GM12878 (cell line): Measurements from ENCODE around the gene KIFC1. TPM values are rescaled to one million over a fixed set of nuclear protein-coding genes. Genes with fewer than 3 reads are reported as not detected.
A peak's percentile ranks its signal among the peaks of the same experiment; 100 is the strongest.

ENCODE experiments used
- BACH1 ChIP-seq: fragments of 450-650 bp; IDR thresholded peaks from 2 replicates; pipeline ENCODE4 v1.6.1; 2017; ENCODE audit warnings: mild to moderate bottlenecking, borderline replicate concordance
- BCL11A ChIP-seq: IDR thresholded peaks from 2 replicates; pipeline ENCODE4 v1.6.1; 2011; ENCODE audit warnings: low read depth, low read length
- BRCA1 ChIP-seq: IDR thresholded peaks from 2 replicates; pipeline ENCODE4 v1.6.1; 2011; ENCODE audit warnings: low read depth, low read length, improper control_type of control experiment
- CBFB ChIP-seq: IDR thresholded peaks from 2 replicates; pipeline ENCODE4 v1.6.1; 2016; ENCODE audit warnings: antibody characterized with exemption, low read depth
- CEBPB ChIP-seq, 2 experiments: fragments of 150-350 bp in 1 of 2; IDR thresholded peaks; 2 replicates each; pipeline ENCODE4 v1.6.1; 2012 to 2014; ENCODE audit warnings: low read depth in 2 of 2, low read length in 2 of 2, borderline replicate concordance in 1 of 2, inconsistent platforms in 1 of 2
- GABPA ChIP-seq: IDR thresholded peaks from 2 replicates; pipeline ENCODE4 v1.6.1; 2014; ENCODE audit warnings: antibody characterized with exemption, low read depth, mild to moderate bottlenecking, inconsistent platforms
- NR2C2 ChIP-seq: IDR thresholded peaks from 2 replicates; pipeline ENCODE4 v1.6.1; 2011; ENCODE audit warnings: borderline replicate concordance, low read depth; ENCODE audit not compliant: control insufficient read depth, insufficient read length
- SMARCA5 ChIP-seq: fragments of 450-650 bp; IDR thresholded peaks from 2 replicates; pipeline ENCODE4 v1.6.1; 2017; ENCODE audit warnings: mild to moderate bottlenecking
- STAT1 ChIP-seq: fragments of 450-650 bp; conservative IDR thresholded peaks from 2 replicates; pipeline ENCODE4 v1.6.1; 2014; ENCODE audit warnings: antibody characterized with exemption, mild to moderate bottlenecking
- polyA plus RNA-seq, 11 experiments: library from polyadenylated mRNA; depleted of rRNA in 4 of 11; unstranded in 6 of 11; stranded (reverse) in 5 of 11; fragments of >200 nt; fragmentation: Nextera tagmentation in 4 of 11; fragmentation: Illumina TruSeq in 1 of 11; extraction: Ambion mirVana in 4 of 11; extraction: Trizol in 1 of 11; gene quantifications; 1 replicate in 1 of 11; 2 replicates in 10 of 11; pipeline versions ENCODE4 v1.2.1 to v1.2.3, GENCODE V29; 2011 to 2016; ENCODE audit warnings: inconsistent platforms in 2 of 11, missing spikeins in 2 of 11, low read depth in 1 of 11
- total RNA-seq, 4 experiments: library from RNA; depleted of rRNA in 3 of 4; stranded (reverse); fragments of >200 nt in 3 of 4; fragmentation: Illumina TruSeq in 1 of 4; extraction: Trizol in 1 of 4; gene quantifications; 2 replicates each; pipeline versions ENCODE4 v1.2.1 to v1.2.3, GENCODE V29; 2013 to 2021
- TF ChIP-seq, protein P1 (sequence below): fragments of 450-650 bp; IDR thresholded peaks from 2 replicates; pipeline ENCODE4 v1.6.1; 2016; ENCODE audit warnings: mild to moderate bottlenecking
- TF ChIP-seq, protein P2 (sequence below): fragments of 450-650 bp; IDR thresholded peaks from 2 replicates; pipeline ENCODE4 v1.6.1; 2018; ENCODE audit warnings: borderline replicate concordance, mild to moderate bottlenecking; ENCODE audit not compliant: partially characterized antibody
- TF ChIP-seq, protein P3 (sequence below): fragments of 150-350 bp; IDR thresholded peaks from 2 replicates; pipeline ENCODE4 v1.6.1; 2016; ENCODE audit warnings: low read depth, low read length
- TF ChIP-seq, protein P4 (sequence below), 3 experiments: IDR thresholded peaks in 2 of 3; conservative IDR thresholded peaks in 1 of 3; 2 replicates each; pipeline ENCODE4 v1.5.1; 2011; ENCODE audit warnings: low read depth in 3 of 3, low read length in 3 of 3, mild to moderate bottlenecking in 3 of 3, control low read depth in 2 of 3, moderate library complexity in 2 of 3, inconsistent platforms in 1 of 3, mixed read lengths in 1 of 3; ENCODE audit not compliant: control insufficient read depth in 2 of 3, insufficient read depth in 1 of 3; ENCODE audit errors: extremely low read depth in 1 of 3
- TF ChIP-seq, protein P5 (sequence below): IDR thresholded peaks from 2 replicates; pipeline ENCODE4 v1.6.1; 2012; ENCODE audit warnings: improper control_type of control experiment, low read depth, low read length; ENCODE audit not compliant: insufficient replicate concordance

Gene KIFC1
- total and polyA plus RNA-seq, 10 of the 15 experiments (the other 5 are each of a cell fraction or from before 2014, with no cell fraction given): 1.8 to 87.4 (median 54.4) TPM

DNA sequence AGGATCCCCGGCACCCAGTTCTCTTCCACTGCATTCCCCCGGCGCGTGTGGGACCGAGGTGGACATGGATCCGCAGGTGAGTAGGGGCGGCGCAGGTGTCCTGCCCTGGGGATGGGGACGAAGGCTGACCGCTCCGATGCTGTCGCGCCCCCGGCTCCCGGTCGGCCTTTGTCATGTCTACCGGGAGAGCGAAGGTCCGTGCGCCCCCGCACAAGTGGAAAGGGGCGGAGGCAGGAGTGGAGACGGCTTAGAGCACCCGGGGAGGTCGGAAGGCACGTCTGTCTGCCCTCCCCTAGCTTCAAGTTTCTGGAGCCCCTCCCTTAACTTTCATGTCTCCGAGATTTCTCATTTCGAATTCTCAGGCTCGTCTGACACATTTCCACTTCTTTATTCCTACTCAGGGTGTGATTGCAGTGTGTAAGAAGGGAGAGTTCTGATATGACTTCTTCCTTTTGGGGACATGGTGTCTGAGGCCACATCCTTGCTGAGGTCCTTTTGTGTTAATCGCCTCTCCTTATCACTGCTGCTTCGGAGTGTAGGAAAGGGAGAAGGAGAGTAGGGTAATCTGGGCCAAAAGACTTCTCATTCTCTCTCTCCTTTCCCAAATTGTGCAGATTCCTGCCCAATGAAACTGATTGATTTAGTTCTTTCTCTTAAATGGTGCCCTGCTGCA is 435 bp downstream of the KIFC1 start (continued):
- TF ChIP-seq, protein P1, sequence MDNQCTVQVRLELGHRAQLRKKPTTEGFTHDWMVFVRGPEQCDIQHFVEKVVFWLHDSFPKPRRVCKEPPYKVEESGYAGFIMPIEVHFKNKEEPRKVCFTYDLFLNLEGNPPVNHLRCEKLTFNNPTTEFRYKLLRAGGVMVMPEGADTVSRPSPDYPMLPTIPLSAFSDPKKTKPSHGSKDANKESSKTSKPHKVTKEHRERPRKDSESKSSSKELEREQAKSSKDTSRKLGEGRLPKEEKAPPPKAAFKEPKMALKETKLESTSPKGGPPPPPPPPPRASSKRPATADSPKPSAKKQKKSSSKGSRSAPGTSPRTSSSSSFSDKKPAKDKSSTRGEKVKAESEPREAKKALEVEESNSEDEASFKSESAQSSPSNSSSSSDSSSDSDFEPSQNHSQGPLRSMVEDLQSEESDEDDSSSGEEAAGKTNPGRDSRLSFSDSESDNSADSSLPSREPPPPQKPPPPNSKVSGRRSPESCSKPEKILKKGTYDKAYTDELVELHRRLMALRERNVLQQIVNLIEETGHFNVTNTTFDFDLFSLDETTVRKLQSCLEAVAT: 0 out of 2 replicates have a peak, but pooled peaks have one; percentile 24
- TF ChIP-seq GABPA: no peak
- TF ChIP-seq BRCA1: no peak
- TF ChIP-seq STAT1: no peak
- TF ChIP-seq BACH1: no peak
- TF ChIP-seq, protein P2, sequence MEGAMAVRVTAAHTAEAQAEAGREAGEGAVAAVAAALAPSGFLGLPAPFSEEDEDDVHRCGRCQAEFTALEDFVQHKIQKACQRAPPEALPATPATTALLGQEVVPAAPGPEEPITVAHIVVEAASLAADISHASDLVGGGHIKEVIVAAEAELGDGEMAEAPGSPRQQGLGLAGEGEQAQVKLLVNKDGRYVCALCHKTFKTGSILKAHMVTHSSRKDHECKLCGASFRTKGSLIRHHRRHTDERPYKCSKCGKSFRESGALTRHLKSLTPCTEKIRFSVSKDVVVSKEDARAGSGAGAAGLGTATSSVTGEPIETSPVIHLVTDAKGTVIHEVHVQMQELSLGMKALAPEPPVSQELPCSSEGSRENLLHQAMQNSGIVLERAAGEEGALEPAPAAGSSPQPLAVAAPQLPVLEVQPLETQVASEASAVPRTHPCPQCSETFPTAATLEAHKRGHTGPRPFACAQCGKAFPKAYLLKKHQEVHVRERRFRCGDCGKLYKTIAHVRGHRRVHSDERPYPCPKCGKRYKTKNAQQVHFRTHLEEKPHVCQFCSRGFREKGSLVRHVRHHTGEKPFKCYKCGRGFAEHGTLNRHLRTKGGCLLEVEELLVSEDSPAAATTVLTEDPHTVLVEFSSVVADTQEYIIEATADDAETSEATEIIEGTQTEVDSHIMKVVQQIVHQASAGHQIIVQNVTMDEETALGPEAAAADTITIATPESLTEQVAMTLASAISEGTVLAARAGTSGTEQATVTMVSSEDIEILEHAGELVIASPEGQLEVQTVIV: no peak
- TF ChIP-seq, protein P3, sequence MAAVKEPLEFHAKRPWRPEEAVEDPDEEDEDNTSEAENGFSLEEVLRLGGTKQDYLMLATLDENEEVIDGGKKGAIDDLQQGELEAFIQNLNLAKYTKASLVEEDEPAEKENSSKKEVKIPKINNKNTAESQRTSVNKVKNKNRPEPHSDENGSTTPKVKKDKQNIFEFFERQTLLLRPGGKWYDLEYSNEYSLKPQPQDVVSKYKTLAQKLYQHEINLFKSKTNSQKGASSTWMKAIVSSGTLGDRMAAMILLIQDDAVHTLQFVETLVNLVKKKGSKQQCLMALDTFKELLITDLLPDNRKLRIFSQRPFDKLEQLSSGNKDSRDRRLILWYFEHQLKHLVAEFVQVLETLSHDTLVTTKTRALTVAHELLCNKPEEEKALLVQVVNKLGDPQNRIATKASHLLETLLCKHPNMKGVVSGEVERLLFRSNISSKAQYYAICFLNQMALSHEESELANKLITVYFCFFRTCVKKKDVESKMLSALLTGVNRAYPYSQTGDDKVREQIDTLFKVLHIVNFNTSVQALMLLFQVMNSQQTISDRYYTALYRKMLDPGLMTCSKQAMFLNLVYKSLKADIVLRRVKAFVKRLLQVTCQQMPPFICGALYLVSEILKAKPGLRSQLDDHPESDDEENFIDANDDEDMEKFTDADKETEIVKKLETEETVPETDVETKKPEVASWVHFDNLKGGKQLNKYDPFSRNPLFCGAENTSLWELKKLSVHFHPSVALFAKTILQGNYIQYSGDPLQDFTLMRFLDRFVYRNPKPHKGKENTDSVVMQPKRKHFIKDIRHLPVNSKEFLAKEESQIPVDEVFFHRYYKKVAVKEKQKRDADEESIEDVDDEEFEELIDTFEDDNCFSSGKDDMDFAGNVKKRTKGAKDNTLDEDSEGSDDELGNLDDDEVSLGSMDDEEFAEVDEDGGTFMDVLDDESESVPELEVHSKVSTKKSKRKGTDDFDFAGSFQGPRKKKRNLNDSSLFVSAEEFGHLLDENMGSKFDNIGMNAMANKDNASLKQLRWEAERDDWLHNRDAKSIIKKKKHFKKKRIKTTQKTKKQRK: no peak
- TF ChIP-seq CEBPB (IDR thresholded peaks at IDR 0.05; ENCODE audit: borderline replicate concordance in 1 of 2, low read depth in 2 of 2, low read length in 2 of 2): no peak
- TF ChIP-seq BCL11A: no peak
- TF ChIP-seq, protein P4, sequence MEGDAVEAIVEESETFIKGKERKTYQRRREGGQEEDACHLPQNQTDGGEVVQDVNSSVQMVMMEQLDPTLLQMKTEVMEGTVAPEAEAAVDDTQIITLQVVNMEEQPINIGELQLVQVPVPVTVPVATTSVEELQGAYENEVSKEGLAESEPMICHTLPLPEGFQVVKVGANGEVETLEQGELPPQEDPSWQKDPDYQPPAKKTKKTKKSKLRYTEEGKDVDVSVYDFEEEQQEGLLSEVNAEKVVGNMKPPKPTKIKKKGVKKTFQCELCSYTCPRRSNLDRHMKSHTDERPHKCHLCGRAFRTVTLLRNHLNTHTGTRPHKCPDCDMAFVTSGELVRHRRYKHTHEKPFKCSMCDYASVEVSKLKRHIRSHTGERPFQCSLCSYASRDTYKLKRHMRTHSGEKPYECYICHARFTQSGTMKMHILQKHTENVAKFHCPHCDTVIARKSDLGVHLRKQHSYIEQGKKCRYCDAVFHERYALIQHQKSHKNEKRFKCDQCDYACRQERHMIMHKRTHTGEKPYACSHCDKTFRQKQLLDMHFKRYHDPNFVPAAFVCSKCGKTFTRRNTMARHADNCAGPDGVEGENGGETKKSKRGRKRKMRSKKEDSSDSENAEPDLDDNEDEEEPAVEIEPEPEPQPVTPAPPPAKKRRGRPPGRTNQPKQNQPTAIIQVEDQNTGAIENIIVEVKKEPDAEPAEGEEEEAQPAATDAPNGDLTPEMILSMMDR (IDR thresholded peaks at IDR 0.05 in 2 of 3, conservative IDR thresholded peaks at IDR 0.05 in 1 of 3; ENCODE audit: control insufficient read depth in 2 of 3, extremely low read depth in 1 of 3, insufficient read depth in 1 of 3, low read depth in 3 of 3, low read length in 3 of 3): no peak
- TF ChIP-seq NR2C2: no peak
- TF ChIP-seq, protein P5, sequence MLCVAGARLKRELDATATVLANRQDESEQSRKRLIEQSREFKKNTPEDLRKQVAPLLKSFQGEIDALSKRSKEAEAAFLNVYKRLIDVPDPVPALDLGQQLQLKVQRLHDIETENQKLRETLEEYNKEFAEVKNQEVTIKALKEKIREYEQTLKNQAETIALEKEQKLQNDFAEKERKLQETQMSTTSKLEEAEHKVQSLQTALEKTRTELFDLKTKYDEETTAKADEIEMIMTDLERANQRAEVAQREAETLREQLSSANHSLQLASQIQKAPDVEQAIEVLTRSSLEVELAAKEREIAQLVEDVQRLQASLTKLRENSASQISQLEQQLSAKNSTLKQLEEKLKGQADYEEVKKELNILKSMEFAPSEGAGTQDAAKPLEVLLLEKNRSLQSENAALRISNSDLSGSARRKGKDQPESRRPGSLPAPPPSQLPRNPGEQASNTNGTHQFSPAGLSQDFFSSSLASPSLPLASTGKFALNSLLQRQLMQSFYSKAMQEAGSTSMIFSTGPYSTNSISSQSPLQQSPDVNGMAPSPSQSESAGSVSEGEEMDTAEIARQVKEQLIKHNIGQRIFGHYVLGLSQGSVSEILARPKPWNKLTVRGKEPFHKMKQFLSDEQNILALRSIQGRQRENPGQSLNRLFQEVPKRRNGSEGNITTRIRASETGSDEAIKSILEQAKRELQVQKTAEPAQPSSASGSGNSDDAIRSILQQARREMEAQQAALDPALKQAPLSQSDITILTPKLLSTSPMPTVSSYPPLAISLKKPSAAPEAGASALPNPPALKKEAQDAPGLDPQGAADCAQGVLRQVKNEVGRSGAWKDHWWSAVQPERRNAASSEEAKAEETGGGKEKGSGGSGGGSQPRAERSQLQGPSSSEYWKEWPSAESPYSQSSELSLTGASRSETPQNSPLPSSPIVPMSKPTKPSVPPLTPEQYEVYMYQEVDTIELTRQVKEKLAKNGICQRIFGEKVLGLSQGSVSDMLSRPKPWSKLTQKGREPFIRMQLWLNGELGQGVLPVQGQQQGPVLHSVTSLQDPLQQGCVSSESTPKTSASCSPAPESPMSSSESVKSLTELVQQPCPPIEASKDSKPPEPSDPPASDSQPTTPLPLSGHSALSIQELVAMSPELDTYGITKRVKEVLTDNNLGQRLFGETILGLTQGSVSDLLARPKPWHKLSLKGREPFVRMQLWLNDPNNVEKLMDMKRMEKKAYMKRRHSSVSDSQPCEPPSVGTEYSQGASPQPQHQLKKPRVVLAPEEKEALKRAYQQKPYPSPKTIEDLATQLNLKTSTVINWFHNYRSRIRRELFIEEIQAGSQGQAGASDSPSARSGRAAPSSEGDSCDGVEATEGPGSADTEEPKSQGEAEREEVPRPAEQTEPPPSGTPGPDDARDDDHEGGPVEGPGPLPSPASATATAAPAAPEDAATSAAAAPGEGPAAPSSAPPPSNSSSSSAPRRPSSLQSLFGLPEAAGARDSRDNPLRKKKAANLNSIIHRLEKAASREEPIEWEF: no peak
- TF ChIP-seq SMARCA5: no peak
- TF ChIP-seq CBFB: no peak
